GM23338 (cell line): ENCODE measurements around the gene EHF. TPM values are rescaled to one million over a fixed set of nuclear protein-coding genes. Genes with fewer than 3 reads are reported as not detected.

ENCODE experiments used
- ATAC-seq: fragments of 200-7000 bp; cut with Tn5 transposase; 3 replicates; pipeline ENCODE4 v1.9.1; 2020
- DNase-seq: peaks from one replicate; pipeline ENCODE4 v3.0.0-alpha.2; 2015; ENCODE audit warnings: low spot score
- H2AFZ ChIP-seq: fragments of 200-600 bp; sonication (generic); 2 replicates; pipeline ENCODE4 v1.8.0; 2016; ENCODE audit warnings: antibody characterized with exemption, mild to moderate bottlenecking, moderate library complexity
- H3F3A ChIP-seq: fragments of 200-600 bp; sonication (generic); replicated peaks from 2 replicates; pipeline ENCODE4 v1.8.0; 2017; ENCODE audit warnings: antibody characterized with exemption, mixed run types, low read depth
- H3K27ac ChIP-seq: fragments of 200-600 bp; sonication (generic); 2 replicates; pipeline ENCODE4 v1.6.1; 2016; ENCODE audit warnings: low read depth
- H3K27me3 ChIP-seq: fragments of 200-600 bp; sonication (generic); 2 replicates; pipeline ENCODE4 v1.8.0; 2016; ENCODE audit warnings: mild to moderate bottlenecking, mixed run types, moderate library complexity; ENCODE audit not compliant: insufficient read depth
- H3K36me3 ChIP-seq: fragments of 200-600 bp; sonication (generic); 2 replicates; pipeline ENCODE4 v1.8.0; 2016; ENCODE audit warnings: mild to moderate bottlenecking; ENCODE audit not compliant: insufficient read depth
- H3K4me1 ChIP-seq: fragments of 200-600 bp; sonication (generic); 2 replicates; pipeline ENCODE4 v1.8.0; 2016; ENCODE audit warnings: mild to moderate bottlenecking, moderate library complexity; ENCODE audit not compliant: insufficient read depth
- H3K4me2 ChIP-seq: fragments of 200-600 bp; sonication (generic); 2 replicates; pipeline ENCODE4 v1.7.1; 2017; ENCODE audit warnings: mixed run types
- H3K4me3 ChIP-seq: fragments of 200-600 bp; sonication (generic); 2 replicates; pipeline ENCODE4 v1.6.1; 2016; ENCODE audit warnings: mixed run types
- H3K79me2 ChIP-seq: fragments of 200-600 bp; sonication (generic); replicated peaks from 2 replicates; pipeline ENCODE4 v1.8.0; 2017; ENCODE audit warnings: mild to moderate bottlenecking; ENCODE audit not compliant: insufficient read depth
- H3K9me2 ChIP-seq: fragments of 200-600 bp; sonication (generic); 2 replicates; pipeline ENCODE4 v1.8.0; 2017; ENCODE audit not compliant: insufficient read depth
- H4K20me1 ChIP-seq: fragments of 200-600 bp; sonication (generic); replicated peaks from 2 replicates; pipeline ENCODE4 v1.8.0; 2017; ENCODE audit warnings: mild to moderate bottlenecking; ENCODE audit not compliant: insufficient read depth
- H3K27ac Mint-ChIP-seq: 2 replicates; pipeline ENCODE4 v1.8.0; 2020; ENCODE audit warnings: inconsistent platforms, mild to moderate bottlenecking, moderate library complexity, mixed read lengths
- H3K27me3 Mint-ChIP-seq: 3 replicates; pipeline ENCODE4 v1.8.0; 2022; ENCODE audit warnings: low read depth, mild to moderate bottlenecking, moderate library complexity, mixed read lengths, inconsistent platforms; ENCODE audit not compliant: insufficient read depth, poor library complexity
- H3K36me3 Mint-ChIP-seq: 3 replicates; pipeline ENCODE4 v1.8.0; 2021; ENCODE audit warnings: low read depth, mild to moderate bottlenecking, inconsistent platforms, moderate library complexity, mixed read lengths
- H3K4me1 Mint-ChIP-seq: 3 replicates; pipeline ENCODE4 v1.8.0; 2020; ENCODE audit warnings: mild to moderate bottlenecking, inconsistent platforms, mixed read lengths
- H3K4me3 Mint-ChIP-seq: 3 replicates; pipeline ENCODE4 v1.8.0; 2021; ENCODE audit warnings: moderate library complexity, mild to moderate bottlenecking, inconsistent platforms, mixed read lengths
- H3K9me3 Mint-ChIP-seq: 3 replicates; pipeline ENCODE4 v1.8.0; 2020; ENCODE audit warnings: moderate library complexity, mild to moderate bottlenecking, inconsistent platforms, mixed read lengths
- EZH2 ChIP-seq: fragments of 200-600 bp; sonication (generic); IDR thresholded peaks from one replicate; pipeline ENCODE4 v1.8.0; 2017; ENCODE audit warnings: antibody characterized with exemption, mild to moderate bottlenecking, low read depth; ENCODE audit not compliant: unreplicated experiment
- EZH2phosphoT487 ChIP-seq: fragments of 200-600 bp; sonication (generic); IDR thresholded peaks from one replicate; pipeline ENCODE4 v1.8.1; 2018; ENCODE audit warnings: antibody characterized with exemption; ENCODE audit not compliant: unreplicated experiment
- JUNB ChIP-seq: IDR thresholded peaks from one replicate; pipeline ENCODE4 v1.6.1; 2016; ENCODE audit warnings: antibody characterized with exemption; ENCODE audit not compliant: unreplicated experiment
- POLR2AphosphoS5 ChIP-seq: IDR thresholded peaks from 2 replicates; pipeline ENCODE4 v1.6.1; 2016; ENCODE audit warnings: antibody characterized with exemption, low read depth
- STAT1 ChIP-seq: IDR thresholded peaks from one replicate; pipeline ENCODE4 v1.6.1; 2016; ENCODE audit warnings: antibody characterized with exemption; ENCODE audit not compliant: unreplicated experiment
- ZNF114 ChIP-seq: fragments of 250-450 bp; sonication (Bioruptor Pico); IDR thresholded peaks from 2 replicates; pipeline ENCODE4 v1.5.0; 2020; ENCODE audit warnings: mild to moderate bottlenecking, moderate library complexity
- ZNF331 ChIP-seq: fragments of 250-450 bp; sonication (Bioruptor Pico); IDR thresholded peaks from 2 replicates; pipeline ENCODE4 v1.5.0; 2020; ENCODE audit warnings: low read depth, mild to moderate bottlenecking, moderate library complexity
- polyA plus RNA-seq: library from polyadenylated mRNA; unstranded; fragments of >200 nt; fragmentation: Nextera tagmentation; extraction: Ambion mirVana; gene quantifications from 2 replicates; pipeline ENCODE4 v1.2.1, GENCODE V29; 2016
- total RNA-seq: library from RNA; depleted of rRNA; stranded (reverse); fragments of >200 nt; shearing (Covaris generic); gene quantifications from 2 replicates; pipeline ENCODE4 v1.2.3, GENCODE V29; 2014
- TF ChIP-seq, protein P1 (sequence below), 2 experiments: fragments of 200-600 bp in 1 of 2; sonication (generic) in 1 of 2; conservative IDR thresholded peaks; 2 replicates each; pipeline versions ENCODE4 v1.5.1 to v1.6.1; 2016 to 2017; ENCODE audit warnings: antibody characterized with exemption in 2 of 2, low read depth in 2 of 2, mild to moderate bottlenecking in 2 of 2, moderate library complexity in 1 of 2
- TF ChIP-seq, protein P2 (sequence below): IDR thresholded peaks from one replicate; pipeline ENCODE4 v1.6.1; 2018; ENCODE audit warnings: antibody characterized with exemption; ENCODE audit not compliant: unreplicated experiment

Gene EHF
- total and polyA plus RNA-seq, 2 experiments from 2014 or later, result not detected

DNA sequence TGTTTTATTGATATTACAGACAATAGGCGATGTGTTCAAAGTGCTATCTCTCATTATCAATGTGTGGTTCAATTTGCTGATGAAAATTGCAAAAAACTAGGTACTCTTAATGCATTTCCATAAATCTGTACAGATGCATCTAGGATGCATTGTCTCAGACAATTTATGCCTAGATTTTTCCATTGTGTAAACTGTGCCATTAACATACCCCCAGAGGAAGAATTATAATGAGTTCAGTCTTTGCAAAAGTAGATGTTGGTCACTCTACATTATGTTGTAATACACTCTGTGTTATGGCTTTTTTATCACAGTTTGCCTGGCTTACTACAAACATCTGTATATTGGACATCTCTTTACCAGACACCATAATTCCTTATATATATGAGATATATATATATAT is 62.5 kb downstream of the EHF start:
- H4K20me1 ChIP-seq, result no peaks in the 10 kb centered on the region
- TF ChIP-seq EZH2 (no peak), STAT1 (no peak), EZH2phosphoT487 (no peak), ZNF114 (no peak), POLR2AphosphoS5 (no peak), ZNF331 (CRISPR knock-in tag) (no peak)
- TF ChIP-seq, protein P1, sequence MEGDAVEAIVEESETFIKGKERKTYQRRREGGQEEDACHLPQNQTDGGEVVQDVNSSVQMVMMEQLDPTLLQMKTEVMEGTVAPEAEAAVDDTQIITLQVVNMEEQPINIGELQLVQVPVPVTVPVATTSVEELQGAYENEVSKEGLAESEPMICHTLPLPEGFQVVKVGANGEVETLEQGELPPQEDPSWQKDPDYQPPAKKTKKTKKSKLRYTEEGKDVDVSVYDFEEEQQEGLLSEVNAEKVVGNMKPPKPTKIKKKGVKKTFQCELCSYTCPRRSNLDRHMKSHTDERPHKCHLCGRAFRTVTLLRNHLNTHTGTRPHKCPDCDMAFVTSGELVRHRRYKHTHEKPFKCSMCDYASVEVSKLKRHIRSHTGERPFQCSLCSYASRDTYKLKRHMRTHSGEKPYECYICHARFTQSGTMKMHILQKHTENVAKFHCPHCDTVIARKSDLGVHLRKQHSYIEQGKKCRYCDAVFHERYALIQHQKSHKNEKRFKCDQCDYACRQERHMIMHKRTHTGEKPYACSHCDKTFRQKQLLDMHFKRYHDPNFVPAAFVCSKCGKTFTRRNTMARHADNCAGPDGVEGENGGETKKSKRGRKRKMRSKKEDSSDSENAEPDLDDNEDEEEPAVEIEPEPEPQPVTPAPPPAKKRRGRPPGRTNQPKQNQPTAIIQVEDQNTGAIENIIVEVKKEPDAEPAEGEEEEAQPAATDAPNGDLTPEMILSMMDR (conservative IDR thresholded peaks at IDR 0.05; ENCODE audit: low read depth in 2 of 2), result no peak
- TF ChIP-seq, protein P2, sequence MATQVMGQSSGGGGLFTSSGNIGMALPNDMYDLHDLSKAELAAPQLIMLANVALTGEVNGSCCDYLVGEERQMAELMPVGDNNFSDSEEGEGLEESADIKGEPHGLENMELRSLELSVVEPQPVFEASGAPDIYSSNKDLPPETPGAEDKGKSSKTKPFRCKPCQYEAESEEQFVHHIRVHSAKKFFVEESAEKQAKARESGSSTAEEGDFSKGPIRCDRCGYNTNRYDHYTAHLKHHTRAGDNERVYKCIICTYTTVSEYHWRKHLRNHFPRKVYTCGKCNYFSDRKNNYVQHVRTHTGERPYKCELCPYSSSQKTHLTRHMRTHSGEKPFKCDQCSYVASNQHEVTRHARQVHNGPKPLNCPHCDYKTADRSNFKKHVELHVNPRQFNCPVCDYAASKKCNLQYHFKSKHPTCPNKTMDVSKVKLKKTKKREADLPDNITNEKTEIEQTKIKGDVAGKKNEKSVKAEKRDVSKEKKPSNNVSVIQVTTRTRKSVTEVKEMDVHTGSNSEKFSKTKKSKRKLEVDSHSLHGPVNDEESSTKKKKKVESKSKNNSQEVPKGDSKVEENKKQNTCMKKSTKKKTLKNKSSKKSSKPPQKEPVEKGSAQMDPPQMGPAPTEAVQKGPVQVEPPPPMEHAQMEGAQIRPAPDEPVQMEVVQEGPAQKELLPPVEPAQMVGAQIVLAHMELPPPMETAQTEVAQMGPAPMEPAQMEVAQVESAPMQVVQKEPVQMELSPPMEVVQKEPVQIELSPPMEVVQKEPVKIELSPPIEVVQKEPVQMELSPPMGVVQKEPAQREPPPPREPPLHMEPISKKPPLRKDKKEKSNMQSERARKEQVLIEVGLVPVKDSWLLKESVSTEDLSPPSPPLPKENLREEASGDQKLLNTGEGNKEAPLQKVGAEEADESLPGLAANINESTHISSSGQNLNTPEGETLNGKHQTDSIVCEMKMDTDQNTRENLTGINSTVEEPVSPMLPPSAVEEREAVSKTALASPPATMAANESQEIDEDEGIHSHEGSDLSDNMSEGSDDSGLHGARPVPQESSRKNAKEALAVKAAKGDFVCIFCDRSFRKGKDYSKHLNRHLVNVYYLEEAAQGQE, result no peak
- H3K4me2 ChIP-seq, result no peak overlapping the region
- Mint-ChIP-seq H3K4me1 (peaks cover 17% of the 10 kb centered on the region), H3K9me3 (no peaks in the 10 kb centered on the region), H3K27me3 (no peaks in the 10 kb centered on the region), H3K36me3 (no peaks in the 10 kb centered on the region), H3K4me3 (no peak overlapping the region), H3K27ac (no peak overlapping the region)
- no peak overlapping the region for H3K4me3 ChIP-seq
- no peaks in the 10 kb centered on the region for H3F3A ChIP-seq
- no peaks in the 10 kb centered on the region for H3K79me2 ChIP-seq
- H3K27me3 ChIP-seq, result no peaks in the 10 kb centered on the region
- ATAC-seq (no peak), DNase-seq (no peak)
- H3K27ac ChIP-seq, result no peak overlapping the region
- no peak overlapping the region for H2AFZ ChIP-seq
- peaks cover 11% of the 10 kb centered on the region for H3K4me1 ChIP-seq
- no peaks in the 10 kb centered on the region; the same call in 1 of the 2 replicates for H3K9me2 ChIP-seq
- H3K36me3 ChIP-seq, result no peaks in the 10 kb centered on the region

DNA sequence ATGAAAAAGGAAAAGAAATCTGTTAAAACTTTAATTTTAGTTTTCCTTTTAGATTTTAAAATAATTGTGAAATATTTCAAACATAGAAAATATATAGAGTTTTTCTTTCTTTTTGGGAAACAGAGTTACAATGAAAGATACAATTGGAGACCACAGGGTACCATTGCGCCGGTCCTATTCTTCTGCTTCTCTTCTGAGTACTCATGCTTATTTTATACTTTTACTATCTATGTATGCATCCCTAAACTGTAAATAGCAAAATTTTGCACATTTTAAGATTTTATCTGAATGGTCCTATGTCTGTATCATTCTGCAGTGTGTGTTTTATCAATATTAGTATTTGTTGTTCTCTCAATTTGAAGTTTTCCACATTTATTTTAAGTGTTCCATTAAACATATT is 65.0 kb downstream of the EHF start:
- Mint-ChIP-seq H3K9me3 (peaks cover 3% of the 10 kb centered on the region; the same call in 1 of the 3 replicates), H3K4me1 (peaks cover 11% of the 10 kb centered on the region; the same call in 2 of the 3 replicates), H3K27ac (no peak overlapping the region), H3K36me3 (no peaks in the 10 kb centered on the region), H3K4me3 (no peak overlapping the region), H3K27me3 (no peaks in the 10 kb centered on the region)
- Histone ChIP-seq H3K36me3 (no peaks in the 10 kb centered on the region), H3K27ac (no peak overlapping the region), H2AFZ (no peak overlapping the region), H3K4me3 (no peak overlapping the region), H3K79me2 (no peaks in the 10 kb centered on the region), H3K9me2 (no peaks in the 10 kb centered on the region), H3F3A (no peaks in the 10 kb centered on the region), H3K27me3 (no peaks in the 10 kb centered on the region), H4K20me1 (no peaks in the 10 kb centered on the region), H3K4me2 (no peak overlapping the region), H3K4me1 (peaks cover 11% of the 10 kb centered on the region)
- no peak for ATAC-seq
- no peak for DNase-seq
- TF ChIP-seq EZH2, result no peak
- no peak for TF ChIP-seq JUNB
- TF ChIP-seq, protein P1 (conservative IDR thresholded peaks at IDR 0.05; ENCODE audit: low read depth in 2 of 2), result no peak
- no peak for TF ChIP-seq POLR2AphosphoS5
- TF ChIP-seq, protein P2, result no peak
- no peak for TF ChIP-seq STAT1
